Skin of body (tissue), 2 donors: ENCODE data around the gene TBC1D5. TPM values are rescaled to one million over a fixed set of nuclear protein-coding genes. Genes with fewer than 3 reads are reported as not detected.
"Not testable (repeated sequence)": the region's sequence is repeated elsewhere in the genome, so short reads cannot be mapped to it uniquely, and the experiment has no call there.

Experiments used
- DNase-seq: peaks from one replicate; lab custom pipeline; 2025; lab: John Stamatoyannopoulos, UW
- total RNA-seq: library from RNA; depleted of rRNA; stranded (reverse); fragments of >200 nt; gene quantifications from one replicate; pipeline ENCODE4 v1.2.3, GENCODE V29; 2014

The TBC1D5 gene
- total RNA-seq, 1 donor from 2014 or later = 99.1 TPM

GRCh38 chr3:17412950-17413530 lies 329.4 kb downstream of the TBC1D5 start:
- no peak for DNase-seq

GRCh38 chr3:17411157-17411877 lies 331.1 kb downstream of the TBC1D5 start:
- DNase-seq = no peak

GRCh38 chr3:17407576-17407975 lies 334.9 kb downstream of the TBC1D5 start:
- no peak for DNase-seq

GRCh38 chr3:17404548-17404947 lies 337.9 kb downstream of the TBC1D5 start:
- no peak for DNase-seq

- DNase-seq = no peak
Observed at GRCh38 chr3:17402442-17402841, 340.0 kb downstream of the TBC1D5 start.

- DNase-seq = no peak
Observed at GRCh38 chr3:17401912-17402311, 340.5 kb downstream of the TBC1D5 start.

GRCh38 chr3:17399586-17399985 lies 342.8 kb downstream of the TBC1D5 start:
- DNase-seq = no peak

GRCh38 chr3:17398959-17399551 lies 343.4 kb downstream of the TBC1D5 start:
- DNase-seq = no peak

- DNase-seq = no peak
Observed at GRCh38 chr3:17396036-17396435, 346.4 kb downstream of the TBC1D5 start.

GRCh38 chr3:17394541-17395155 lies 347.8 kb downstream of the TBC1D5 start:
- no peak for DNase-seq

- not testable (repeated sequence) for DNase-seq
Observed at GRCh38 chr3:17392516-17392915, 349.9 kb downstream of the TBC1D5 start.

GRCh38 chr3:17390785-17391184 lies 351.6 kb downstream of the TBC1D5 start:
- DNase-seq = no peak

GRCh38 chr3:17387108-17387507 lies 355.3 kb downstream of the TBC1D5 start:
- DNase-seq = no peak

- DNase-seq = no peak
Observed at GRCh38 chr3:17386432-17386831, 356.0 kb downstream of the TBC1D5 start.

- no peak for DNase-seq
Observed at GRCh38 chr3:17384567-17385296, 357.7 kb downstream of the TBC1D5 start.

GRCh38 chr3:17373304-17373703 lies 369.1 kb downstream of the TBC1D5 start:
- no peak for DNase-seq

GRCh38 chr3:17372362-17373210 lies 369.8 kb downstream of the TBC1D5 start:
- DNase-seq = no peak

- no peak for DNase-seq
Observed at GRCh38 chr3:17369973-17370372, 372.5 kb downstream of the TBC1D5 start.

- DNase-seq = no peak
Observed at GRCh38 chr3:17367171-17367570, 375.3 kb downstream of the TBC1D5 start.

GRCh38 chr3:17360991-17361390 lies 381.4 kb downstream of the TBC1D5 start:
- DNase-seq = no peak

GRCh38 chr3:17359911-17360310 lies 382.5 kb downstream of the TBC1D5 start:
- DNase-seq = no peak
